K562 (cell line): ENCODE measurements around the gene RFX6. TPM values are rescaled to one million over a fixed set of nuclear protein-coding genes. Genes with fewer than 3 reads are reported as not detected.

Experiments
- ATAC-seq: fragments of 200-7000 bp; cut with Tn5 transposase; 3 replicates; pipeline ENCODE4 v1.9.1; 2020; ENCODE audit warnings: moderate library complexity
- BruUV-seq: library from RNA; stranded (reverse); fragments of 400-500 nt; replicated peaks from 2 replicates; lab custom pipeline; 2021; lab: Mats Ljungman, UMichigan
- CTCF ChIA-PET: fragments of 300-600 bp; formaldehyde crosslinking; extraction: SDS; loops from one replicate; lab custom pipeline; 2021; ENCODE audit warnings: low intra/inter-chr PET ratio; lab: Yijun Ruan, JAX
- POLR2A ChIA-PET: fragments of 300-600, 350-650 bp; sonication (Branson Sonifier 250); formaldehyde crosslinking; extraction: SDS; loops from one replicate; lab custom pipeline; 2021; ENCODE audit warnings: antibody characterized with exemption, inconsistent platforms; lab: Yijun Ruan, JAX
- DNase-seq, 4 experiments: peaks; one replicate each; pipeline versions ENCODE4 v3.0.0 to v3.0.0-alpha.2; 2011 to 2018; ENCODE audit warnings: low spot score in 3 of 4, mixed read lengths in 3 of 4; ENCODE audit errors: extremely low read depth in 1 of 4
- FAIRE-seq: peaks from 2 replicates; lab custom pipeline; 2011; peaks lifted over from hg19 to GRCh38; lab: Jason Lieb, UNC
- H2AFZ ChIP-seq: 2 replicates; pipeline ENCODE4 v1.6.0; 2011; ENCODE audit warnings: low read depth, low read length, control low read depth, inconsistent platforms
- H3K27ac ChIP-seq: fragments of 200-600 bp; 3 replicates; pipeline ENCODE4 v1.8.0; 2011; ENCODE audit warnings: low read depth, mild to moderate bottlenecking, control low read depth, inconsistent platforms, low read length, moderate library complexity, mixed read lengths; ENCODE audit errors: extremely low read depth
- H3K27me3 ChIP-seq, 2 experiments: fragments of 300-600 bp in 1 of 2; 2 replicates in 1 of 2; 3 replicates in 1 of 2; pipeline versions ENCODE4 v1.6.0 to v1.8.0; 2011; ENCODE audit warnings: inconsistent platforms in 2 of 2, low read length in 2 of 2, mild to moderate bottlenecking in 1 of 2, mixed read lengths in 1 of 2, moderate library complexity in 1 of 2; ENCODE audit not compliant: control insufficient read depth in 2 of 2, insufficient read depth in 2 of 2
- H3K36me3 ChIP-seq: fragments of 300-600 bp; 3 replicates; pipeline ENCODE4 v1.8.0; 2011; ENCODE audit warnings: mild to moderate bottlenecking, low read length, inconsistent platforms; ENCODE audit not compliant: control insufficient read depth, insufficient read depth
- H3K4me1 ChIP-seq, 2 experiments: fragments of 200-600 bp in 1 of 2; replicated peaks in 1 of 2; 2 replicates in 1 of 2; 3 replicates in 1 of 2; pipeline versions ENCODE4 v1.5.1 to v1.8.0; 2011; ENCODE audit warnings: inconsistent platforms in 2 of 2, low read length in 2 of 2, mild to moderate bottlenecking in 1 of 2, mixed read lengths in 1 of 2, moderate library complexity in 1 of 2; ENCODE audit not compliant: control insufficient read depth in 2 of 2, insufficient read depth in 2 of 2
- H3K4me2 ChIP-seq: 2 replicates; pipeline ENCODE4 v1.6.1; 2011; ENCODE audit warnings: low read length, control low read depth, inconsistent platforms, mixed read lengths; ENCODE audit not compliant: insufficient read depth
- H3K4me3 ChIP-seq: fragments of 200-600 bp; sonication (generic), shearing (Covaris generic); 2 replicates; pipeline ENCODE4 v1.5.1; 2016; ENCODE audit warnings: control low read depth, inconsistent platforms
- H3K79me2 ChIP-seq: fragments of 200-600 bp; 3 replicates; pipeline ENCODE4 v1.8.0; 2011; ENCODE audit warnings: low read length, inconsistent platforms; ENCODE audit not compliant: control insufficient read depth, insufficient read depth
- H3K9ac ChIP-seq, 2 experiments: 2 replicates each; pipeline versions ENCODE4 v1.6.0 to v1.6.1; 2011; ENCODE audit warnings: low read depth in 2 of 2, low read length in 2 of 2, control low read depth in 1 of 2, inconsistent platforms in 1 of 2, mild to moderate bottlenecking in 1 of 2, mixed read lengths in 1 of 2; ENCODE audit not compliant: insufficient read depth in 1 of 2
- H3K9me1 ChIP-seq: one replicate; pipeline ENCODE4 v1.6.0; 2011; ENCODE audit warnings: inconsistent platforms, mild to moderate bottlenecking, low read length, moderate library complexity; ENCODE audit not compliant: control insufficient read depth, insufficient read depth
- H3K9me3 ChIP-seq: replicated peaks from 2 replicates; pipeline ENCODE4 v1.5.1; 2011; ENCODE audit warnings: low read depth, low read length, inconsistent platforms; ENCODE audit not compliant: control insufficient read depth, insufficient read depth
- H4K20me1 ChIP-seq: replicated peaks from 2 replicates; pipeline ENCODE4 v1.6.1; 2011; ENCODE audit warnings: low read length, inconsistent platforms, mixed read lengths; ENCODE audit not compliant: control insufficient read depth, insufficient read depth
- C11orf30 ChIP-seq: fragments of 450-650 bp; IDR thresholded peaks from 2 replicates; pipeline ENCODE4 v1.6.1; 2016; ENCODE audit warnings: low read depth, mild to moderate bottlenecking
- CTCF ChIP-seq, 3 experiments: IDR thresholded peaks in 2 of 3; conservative IDR thresholded peaks in 1 of 3; 2 replicates each; pipeline ENCODE4 v1.5.1; 2011 to 2012; ENCODE audit warnings: low read length in 3 of 3, mild to moderate bottlenecking in 3 of 3, control low read depth in 2 of 3, improper control_type of control experiment in 1 of 3, inconsistent platforms in 1 of 3, low read depth in 1 of 3, mixed read lengths in 1 of 3, moderate library complexity in 1 of 3; ENCODE audit not compliant: insufficient read depth in 2 of 3
- NCOA4 ChIP-seq: fragments of 450-650 bp; IDR thresholded peaks from 2 replicates; pipeline ENCODE4 v1.6.1; 2018; ENCODE audit warnings: mild to moderate bottlenecking; ENCODE audit not compliant: partially characterized antibody
- PML ChIP-seq: IDR thresholded peaks from 2 replicates; pipeline ENCODE4 v1.6.1; 2012; ENCODE audit warnings: low read length, inconsistent platforms
- ZNF316 ChIP-seq: fragments of 450-650 bp; IDR thresholded peaks from 2 replicates; pipeline ENCODE4 v1.6.1; 2016
- in situ Hi-C: fragments of 300-500 bp; cut with MboI; formaldehyde crosslinking; loops from 4 replicates; pipeline ENCODE4 v1.15.0; 2018; ENCODE audit warnings: inconsistent platforms, mixed read lengths
- intact Hi-C: fragments of 100-400 bp; cut with micrococcal nuclease; formaldehyde crosslinking; loops from 2 replicates; pipeline ENCODE4 v1.14.2; 2022
- polyA plus RNA-seq, 8 experiments: library from polyadenylated mRNA; depleted of rRNA in 4 of 8; stranded (reverse) in 5 of 8; unstranded in 3 of 8; fragments of >200 nt; fragmentation: Nextera tagmentation in 2 of 8; fragmentation: Illumina TruSeq in 1 of 8; extraction: Ambion mirVana in 2 of 8; extraction: Trizol in 1 of 8; gene quantifications; 2 replicates each; pipeline versions ENCODE4 v1.2.1 to v1.2.3, GENCODE V29; 2011 to 2014; ENCODE audit warnings: inconsistent platforms in 1 of 8, missing spikeins in 1 of 8
- total RNA-seq, 7 experiments: library from RNA; depleted of rRNA in 6 of 7; stranded (reverse); fragments of >200 nt in 6 of 7; fragmentation: Illumina TruSeq in 2 of 7; extraction: Trizol in 2 of 7; gene quantifications; 2 replicates each; pipeline versions ENCODE4 v1.2.1 to v1.2.3, GENCODE V29; 2011 to 2021; ENCODE audit warnings: low replicate concordance in 1 of 7

RFX6 gene
- total and polyA plus RNA-seq, 9 of the 15 experiments (the other 6 are each of a cell fraction or from before 2014, with no cell fraction given) = not detected

- TF ChIP-seq CTCF (IDR thresholded peaks at IDR 0.05 in 2 of 3, conservative IDR thresholded peaks at IDR 0.05 in 1 of 3; ENCODE audit: insufficient read depth in 2 of 3, low read depth in 1 of 3, low read length in 3 of 3) = peak; percentile 28 to 67 (median 33); a peak in 3 of 6 replicates
- TF ChIP-seq NCOA4 = no peak
Observed at GRCh38 chr6:116847227-116847626, 29.8 kb upstream of the RFX6 start (continued).

- no peak overlapping the region for H3K4me3 ChIP-seq
- H3K4me1 ChIP-seq = no peaks in the 10 kb centered on the region
- no peak overlapping the region for H3K27ac ChIP-seq
- in situ Hi-C loops = no loop called here
- no peaks in the 10 kb centered on the region for H3K9me1 ChIP-seq
- ATAC-seq (no peak), FAIRE-seq (no peak), DNase-seq (no peak)
- H3K27me3 ChIP-seq = no peaks in the 10 kb centered on the region
- H3K4me2 ChIP-seq = no peak overlapping the region
- ChIA-PET CTCF (no interaction called here), POLR2A (no interaction called here)
- no peaks in the 10 kb centered on the region for H3K36me3 ChIP-seq
- TF ChIP-seq ZNF316 = peak; percentile 61
- no peak for TF ChIP-seq PML
- TF ChIP-seq C11orf30 = peak; percentile 28; the same call in 1 of the 2 replicates
- no peaks in the 10 kb centered on the region for H3K79me2 ChIP-seq
- BruUV-seq = no TSS peak
- intact Hi-C loops = no loop called here
- H4K20me1 ChIP-seq = no peaks in the 10 kb centered on the region
- no peak overlapping the region for H3K9ac ChIP-seq
- no peaks in the 10 kb centered on the region for H3K9me3 ChIP-seq
- no peak overlapping the region for H2AFZ ChIP-seq
Observed at GRCh38 chr6:116858060-116858459, 19.0 kb upstream of the RFX6 start.
